ENCODE data around the gene ZNF598. TPM values are rescaled to one million over a fixed set of nuclear protein-coding genes. Genes with fewer than 3 reads are reported as not detected.

The ZNF598 gene
- total and polyA plus RNA-seq, 2 donors from 2014 or later = 14.3 to 34.9 TPM

DNA sequence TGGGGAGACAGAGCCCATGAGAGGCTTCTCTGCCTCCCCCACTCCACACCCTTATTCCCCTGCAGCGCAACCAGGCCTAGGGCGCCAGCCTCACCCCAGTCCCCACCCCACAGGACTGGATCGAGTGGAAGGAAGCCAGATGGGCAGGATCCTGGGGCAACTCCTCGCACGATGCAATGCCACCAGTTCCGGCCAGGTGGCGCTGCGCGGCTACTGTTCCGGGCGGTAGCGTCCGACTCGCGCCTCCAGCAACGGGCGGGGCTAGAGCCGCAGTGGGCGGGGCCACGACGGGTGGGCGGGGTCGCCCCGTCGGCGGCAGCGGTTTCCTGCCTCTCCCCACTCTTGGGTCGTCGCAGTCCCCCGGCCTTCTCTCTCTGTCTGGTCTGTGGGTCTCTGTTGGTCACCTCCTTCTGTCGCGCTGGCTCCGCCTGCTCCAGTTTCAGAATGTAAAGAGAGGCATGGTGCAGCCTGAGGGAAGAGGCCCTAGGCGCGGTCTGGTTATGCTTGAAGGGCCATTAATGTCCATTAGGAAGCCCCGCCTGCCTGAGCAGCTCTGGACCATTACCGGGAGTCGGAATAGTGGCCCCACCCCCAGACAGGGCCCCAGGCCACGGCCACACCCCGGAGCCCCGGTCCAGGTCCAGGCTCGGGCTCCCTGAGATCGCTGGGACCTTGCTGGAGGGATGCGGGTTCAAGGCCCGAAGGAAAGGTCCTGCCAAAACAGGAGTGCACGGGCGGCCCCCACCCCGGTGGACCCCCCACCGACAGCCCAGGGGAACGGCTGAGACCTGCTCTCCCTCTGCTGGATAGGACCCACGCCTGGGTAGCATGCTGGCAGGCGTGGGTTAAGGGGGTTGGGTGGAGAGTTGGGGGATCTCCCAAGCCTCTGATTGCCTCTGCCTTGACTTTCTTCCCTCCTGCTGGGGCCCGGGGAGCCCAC lies 13.7 kb upstream of the ZNF598 start:
- H3K9ac ChIP-seq (ENCODE audit: low read length in 3 of 3) = no peak overlapping the region
- no peaks in the 10 kb centered on the region for H3K9me3 ChIP-seq (ENCODE audit: control insufficient read depth in 2 of 3, insufficient read depth in 1 of 3, low read length in 3 of 3)
- peaks cover 0 to 41% (median 0%) of the 10 kb centered on the region in 3 donors for H3K4me1 ChIP-seq (ENCODE audit: control insufficient read depth in 2 of 3, insufficient read depth in 2 of 3, low read depth in 1 of 3, low read length in 3 of 3)
- TF ChIP-seq CTCF (IDR thresholded peaks at IDR 0.05; ENCODE audit: borderline replicate concordance, extremely low read depth, insufficient read depth) = peak; percentile 99
- H3K27ac ChIP-seq (ENCODE audit: low read depth in 2 of 2, low read length in 2 of 2) = peak overlapping the region; percentile 20 to 69
- intact Hi-C loops (cut with DNase I) = loop anchor here (10.0 kb wide), 1 partner anchor 121 kb away; the partner anchor contains the start of gene RAB26
- H3K27me3 ChIP-seq (ENCODE audit: control insufficient read depth, insufficient read depth, low read length) = no peaks in the 10 kb centered on the region
- FAIRE-seq (no peak), DNase-seq (peak; percentile 95 to 98 (median 96))
- peak overlapping the region in 2 of 3 donors; percentile 37 to 52 for H3K4me3 ChIP-seq (ENCODE audit: low read length in 3 of 3)
- no peaks in the 10 kb centered on the region for H3K36me3 ChIP-seq (ENCODE audit: control insufficient read depth in 2 of 3, insufficient read depth in 3 of 3, low read length in 3 of 3)

DNA sequence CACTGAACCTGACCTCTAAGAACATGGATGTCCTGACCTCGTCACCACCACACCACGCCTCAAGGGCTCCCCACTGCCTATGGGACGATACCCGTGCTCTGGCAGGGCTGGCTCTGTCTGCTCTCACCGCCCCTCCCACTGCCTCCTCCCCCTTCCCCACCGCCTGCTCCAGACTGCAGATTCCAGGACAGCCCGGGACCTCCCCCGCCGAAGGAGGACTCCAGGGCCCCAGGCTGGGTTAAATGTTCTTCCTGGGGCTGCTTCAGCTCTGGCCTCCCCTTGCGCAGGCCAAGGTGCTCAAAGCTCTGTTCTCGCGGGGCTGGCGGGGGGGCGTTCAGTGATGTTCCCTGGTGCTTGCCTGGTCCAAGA lies 13.1 kb upstream of the ZNF598 start:
- Histone ChIP-seq H3K36me3 (ENCODE audit: control insufficient read depth in 2 of 3, insufficient read depth in 3 of 3, low read length in 3 of 3) (no peaks in the 10 kb centered on the region), H3K4me1 (ENCODE audit: control insufficient read depth in 2 of 3, insufficient read depth in 2 of 3, low read depth in 1 of 3, low read length in 3 of 3) (peaks cover 0 to 37% (median 0%) of the 10 kb centered on the region in 3 donors), H3K9ac (ENCODE audit: low read length in 3 of 3) (no peak overlapping the region), H3K27me3 (ENCODE audit: control insufficient read depth, insufficient read depth, low read length) (no peaks in the 10 kb centered on the region), H3K27ac (ENCODE audit: low read depth in 2 of 2, low read length in 2 of 2) (no peak overlapping the region), H3K4me3 (ENCODE audit: low read length in 3 of 3) (peak overlapping the region in 2 of 3 donors; percentile 16 to 37), H3K9me3 (ENCODE audit: control insufficient read depth in 2 of 3, insufficient read depth in 1 of 3, low read length in 3 of 3) (no peaks in the 10 kb centered on the region)
- FAIRE-seq (no peak), DNase-seq (peak; percentile 77 to 91 (median 81))
- intact Hi-C loops (cut with DNase I) = loop anchor here (10.0 kb wide), 1 partner anchor 122 kb away; the partner anchor contains the start of gene RAB26
- TF ChIP-seq CTCF (IDR thresholded peaks at IDR 0.05; ENCODE audit: borderline replicate concordance, extremely low read depth, insufficient read depth) = no peak

DNA sequence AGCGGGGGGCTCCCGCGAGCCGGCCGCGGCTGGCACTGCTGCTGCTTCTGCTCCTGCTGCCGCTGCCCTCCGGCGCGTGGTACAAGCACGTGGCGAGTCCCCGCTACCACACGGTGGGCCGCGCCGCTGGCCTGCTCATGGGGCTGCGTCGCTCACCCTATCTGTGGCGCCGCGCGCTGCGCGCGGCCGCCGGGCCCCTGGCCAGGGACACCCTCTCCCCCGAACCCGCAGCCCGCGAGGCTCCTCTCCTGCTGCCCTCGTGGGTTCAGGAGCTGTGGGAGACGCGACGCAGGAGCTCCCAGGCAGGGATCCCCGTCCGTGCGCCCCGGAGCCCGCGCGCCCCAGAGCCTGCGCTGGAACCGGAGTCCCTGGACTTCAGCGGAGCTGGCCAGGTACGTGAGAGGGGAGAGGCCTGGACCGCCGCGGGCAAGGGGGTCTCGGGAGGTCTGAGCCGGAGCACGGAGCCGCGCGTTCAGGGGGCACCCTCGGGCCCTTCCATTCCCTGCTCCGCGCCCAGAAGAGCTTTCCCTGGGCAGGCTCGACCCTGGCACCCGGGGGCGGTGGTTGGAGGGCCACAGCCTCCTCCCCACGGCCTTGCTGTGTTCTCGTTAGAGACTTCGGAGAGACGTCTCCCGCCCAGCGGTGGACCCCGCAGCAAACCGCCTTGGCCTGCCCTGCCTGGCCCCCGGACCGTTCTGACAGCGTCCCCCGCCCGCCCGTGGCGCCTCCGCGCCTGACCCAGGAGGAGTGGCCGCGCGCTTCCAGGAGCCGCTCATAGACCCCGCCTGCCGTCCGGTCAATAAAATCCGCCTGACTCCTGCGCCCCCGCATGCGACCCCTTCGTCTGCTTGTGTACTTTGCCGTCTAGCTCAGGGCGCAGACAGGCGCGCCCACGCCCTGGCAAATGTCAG lies 10.6 kb upstream of the ZNF598 start:
- H3K27me3 ChIP-seq (ENCODE audit: control insufficient read depth, insufficient read depth, low read length) = no peaks in the 10 kb centered on the region
- H3K9me3 ChIP-seq (ENCODE audit: control insufficient read depth in 2 of 3, insufficient read depth in 1 of 3, low read length in 3 of 3) = no peaks in the 10 kb centered on the region
- H3K4me3 ChIP-seq (ENCODE audit: low read length in 3 of 3) = no peak overlapping the region
- H3K9ac ChIP-seq (ENCODE audit: low read length in 3 of 3) = no peak overlapping the region
- DNase-seq = peak; percentile 73 to 87 (median 84)
- H3K4me1 ChIP-seq (ENCODE audit: control insufficient read depth in 2 of 3, insufficient read depth in 2 of 3, low read depth in 1 of 3, low read length in 3 of 3) = peaks cover 0 to 22% (median 0%) of the 10 kb centered on the region in 3 donors
- no peaks in the 10 kb centered on the region for H3K36me3 ChIP-seq (ENCODE audit: control insufficient read depth in 2 of 3, insufficient read depth in 3 of 3, low read length in 3 of 3)
- H3K27ac ChIP-seq (ENCODE audit: low read depth in 2 of 2, low read length in 2 of 2) = no peak overlapping the region
- intact Hi-C loops (cut with DNase I) = loop anchor here (10.0 kb wide), 1 partner anchor 125 kb away; the partner anchor contains the start of gene RAB26
- FAIRE-seq = no peak
- TF ChIP-seq CTCF (IDR thresholded peaks at IDR 0.05; ENCODE audit: borderline replicate concordance, extremely low read depth, insufficient read depth) = no peak

Measured in kidney (tissue), 14 donors.